Naive thymus-derived CD4-positive, alpha-beta T cell (primary cell): ENCODE results near the gene AK3. TPM values are rescaled to one million over a fixed set of nuclear protein-coding genes. Genes with fewer than 3 reads are reported as not detected.
A peak's percentile ranks its signal among the peaks of the same experiment; 100 is the strongest.

Experiments used
- ATAC-seq: fragments of 150-1000 bp; cut with Tn5 transposase; 2 replicates; pipeline ENCODE4 v1.10.0; 2021; ENCODE audit warnings: mild to moderate bottlenecking, moderate library complexity
- CTCF ChIA-PET: fragments of 350-600 bp; sonication (Branson Sonifier 250); formaldehyde crosslinking; loops from one replicate; lab custom pipeline; 2021; ENCODE audit warnings: antibody characterized with exemption; lab: Charles Lee
- POLR2A ChIA-PET: fragments of 350-600 bp; sonication (Branson Sonifier 250); formaldehyde crosslinking; loops from one replicate; lab custom pipeline; 2021; ENCODE audit warnings: antibody characterized with exemption, inconsistent platforms; lab: Charles Lee
- DNase-seq, 9 donors: peaks; one replicate each; pipeline versions ENCODE4 v3.0.0 to v3.0.0-alpha.2; 2020 to 2022; ENCODE audit warnings: mixed read lengths in 1 of 9
- H3K27ac ChIP-seq: one replicate; pipeline ENCODE4 v1.7.0; 2013; ENCODE audit warnings: mild to moderate bottlenecking, low read depth, low read length, moderate library complexity
- H3K27me3 ChIP-seq, 2 donors: one replicate each; pipeline ENCODE4 v1.7.0; 2013; ENCODE audit warnings: low read length in 2 of 2, mild to moderate bottlenecking in 2 of 2, moderate library complexity in 2 of 2; ENCODE audit not compliant: control insufficient read depth in 2 of 2, insufficient read depth in 2 of 2
- H3K36me3 ChIP-seq, 3 experiments: 1 replicate in 2 of 3; 2 replicates in 1 of 3; pipeline ENCODE4 v1.7.0; 2013; ENCODE audit warnings: low read length in 3 of 3, mild to moderate bottlenecking in 3 of 3, moderate library complexity in 1 of 3; ENCODE audit not compliant: insufficient read depth in 3 of 3, control insufficient read depth in 2 of 3
- H3K4me1 ChIP-seq, 2 donors: one replicate each; pipeline ENCODE4 v1.7.0; 2013; ENCODE audit warnings: low read length in 2 of 2, mild to moderate bottlenecking in 2 of 2, moderate library complexity in 1 of 2; ENCODE audit not compliant: control insufficient read depth in 2 of 2, insufficient read depth in 2 of 2
- H3K4me3 ChIP-seq: 2 replicates; pipeline ENCODE4 v1.7.0; 2013; ENCODE audit warnings: mild to moderate bottlenecking, low read length
- H3K9me3 ChIP-seq, 3 experiments: 1 replicate in 2 of 3; 2 replicates in 1 of 3; pipeline ENCODE4 v1.7.0; 2013; ENCODE audit warnings: low read length in 3 of 3; ENCODE audit not compliant: control insufficient read depth in 2 of 3
- H3K27ac Mint-ChIP-seq, 9 donors: one replicate each; pipeline ENCODE4 v1.8.0; 2020 to 2022; ENCODE audit warnings: mixed read lengths in 9 of 9, mild to moderate bottlenecking in 8 of 9, moderate library complexity in 5 of 9, inconsistent platforms in 2 of 9
- H3K27me3 Mint-ChIP-seq, 5 donors: one replicate each; pipeline ENCODE4 v1.8.0; 2021 to 2022; ENCODE audit warnings: mixed read lengths in 5 of 5, mild to moderate bottlenecking in 1 of 5
- H3K36me3 Mint-ChIP-seq, 5 donors: one replicate each; pipeline ENCODE4 v1.8.0; 2020 to 2022; ENCODE audit warnings: mixed read lengths in 5 of 5, mild to moderate bottlenecking in 3 of 5, inconsistent platforms in 1 of 5
- H3K4me1 Mint-ChIP-seq, 7 donors: one replicate each; pipeline ENCODE4 v1.8.0; 2020 to 2022; ENCODE audit warnings: mixed read lengths in 7 of 7, mild to moderate bottlenecking in 3 of 7, inconsistent platforms in 1 of 7
- H3K4me3 Mint-ChIP-seq, 10 donors: one replicate each; pipeline ENCODE4 v1.8.0; 2020 to 2022; ENCODE audit warnings: mild to moderate bottlenecking in 10 of 10, mixed read lengths in 10 of 10, moderate library complexity in 6 of 10, inconsistent platforms in 2 of 10
- H3K9me3 Mint-ChIP-seq, 11 donors: one replicate each; pipeline ENCODE4 v1.8.0; 2020 to 2022; ENCODE audit warnings: mixed read lengths in 11 of 11, mild to moderate bottlenecking in 4 of 11, inconsistent platforms in 1 of 11, moderate library complexity in 1 of 11
- intact Hi-C, 2 donors: fragments of 100-400 bp; cut with micrococcal nuclease; formaldehyde crosslinking; loops; one replicate each; pipeline ENCODE4 v1.15.1; 2023
- polyA plus RNA-seq, 2 donors: library from polyadenylated mRNA; unstranded; fragments of 300-500 nt; fragmentation: Illumina TruSeq; gene quantifications; one replicate each; pipeline ENCODE4 v1.2.3, GENCODE V29; 2021
- total RNA-seq, 6 experiments: library from RNA in 5 of 6; stranded (reverse) in 5 of 6; gene quantifications; 1 replicate in 5 of 6; 2 replicates in 1 of 6; pipeline ENCODE4 v1.2.3 and lab custom pipeline; 2021 to 2026

Gene AK3
- total and polyA plus RNA-seq, 7 experiments from 2014 or later, result 18.0 to 34.8 (median 27.1) TPM

DNA sequence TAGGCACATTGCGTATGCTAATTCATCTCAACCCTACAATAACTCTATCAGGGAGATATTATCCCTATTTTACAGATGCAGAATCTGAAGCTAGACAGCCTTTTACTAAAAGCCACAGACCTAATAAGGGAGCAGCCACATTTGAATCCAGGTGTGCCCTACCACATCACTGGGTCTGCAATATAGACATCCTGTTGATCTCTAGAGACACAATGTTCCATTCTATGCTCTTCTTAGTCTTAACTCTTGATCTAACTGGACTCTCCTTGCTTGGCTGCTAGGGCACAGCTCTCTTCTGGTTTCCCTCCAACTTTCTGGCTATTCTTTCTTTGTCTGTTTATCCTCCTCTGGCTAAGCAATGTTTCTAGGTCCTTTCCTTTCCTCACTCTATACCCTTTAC, 73.3 kb downstream of the AK3 start:
- no peaks in the 10 kb centered on the region for H3K27me3 ChIP-seq
- peaks cover 45 to 77% (median 68%) of the 10 kb centered on the region in 7 donors for H3K4me1 Mint-ChIP-seq
- peak; percentile 72 for ATAC-seq
- peaks cover 0 to 3% (median 0%) of the 10 kb centered on the region in 5 donors for H3K27me3 Mint-ChIP-seq
- H3K27ac Mint-ChIP-seq, result peak overlapping the region in 8 of 9 donors; percentile 84 to 96 (median 94)
- H3K9me3 Mint-ChIP-seq, result no peaks in the 10 kb centered on the region
- H3K4me1 ChIP-seq, result peaks cover 17 to 53% of the 10 kb centered on the region in 2 donors
- no peak overlapping the region for H3K4me3 ChIP-seq
- H3K27ac ChIP-seq, result peak overlapping the region; percentile 35
- POLR2A ChIA-PET, result interaction anchor here (0.8 to 8.8 kb wide), 8 partner anchors 8 to 73 kb away, joined by 3 to 120 read pairs (median 8); partner anchors contain the start of genes AK3 and CDC37L1
- CTCF ChIA-PET, result no interaction called here
- peak overlapping the region in 8 of 10 donors; percentile 33 to 98 (median 76) for H3K4me3 Mint-ChIP-seq
- intact Hi-C loops, result loop anchor here (1.0 to 10.0 kb wide), 7 partner anchors 12 to 1747 kb away; partner anchors contain the start of genes CDC37L1 (in 1 of the 2), ERMP1 (in 1 of the 2), RLN1 (in 1 of the 2) and UHRF2 (in 1 of the 2)
- H3K36me3 Mint-ChIP-seq, result peaks cover 0 to 7% (median 0%) of the 10 kb centered on the region in 5 donors
- peak in 7 of 9 donors; percentile 51 to 80 (median 73) for DNase-seq
- H3K9me3 ChIP-seq, result no peaks in the 10 kb centered on the region
- no peaks in the 10 kb centered on the region for H3K36me3 ChIP-seq

DNA sequence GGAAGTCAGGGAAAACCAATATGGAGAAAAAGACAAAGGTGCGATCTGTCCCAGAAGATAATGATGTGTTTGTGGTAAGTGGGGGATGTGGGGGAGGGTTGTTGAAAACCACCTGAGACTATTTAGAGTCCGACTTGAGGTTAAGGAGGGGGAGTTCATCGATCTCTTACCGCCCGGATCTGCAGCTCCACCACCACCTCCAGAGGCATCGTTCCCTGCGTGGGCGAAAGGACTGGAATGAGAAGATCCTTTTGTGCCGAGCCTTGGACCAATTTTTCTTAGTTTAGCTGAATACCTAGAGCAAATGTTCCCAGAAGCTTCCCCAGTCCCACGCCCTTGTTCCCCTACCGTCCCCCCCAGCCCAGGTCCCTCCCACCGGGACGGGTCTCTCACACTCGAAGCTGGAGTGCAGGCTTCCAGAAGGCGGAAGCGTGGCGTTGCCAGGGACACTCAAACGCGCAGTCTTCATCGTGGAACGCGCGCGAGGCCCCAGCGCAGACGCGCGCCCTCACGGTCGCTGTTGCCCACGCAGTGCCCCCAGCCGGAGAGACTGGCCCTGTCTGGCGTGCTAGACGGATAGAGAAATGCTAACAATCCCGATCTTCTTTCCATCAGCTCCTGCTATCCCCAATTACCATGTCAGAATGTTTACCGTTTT, 74.8 kb downstream of the AK3 start, which contains the start of gene SPATA6L:
Gene SPATA6L, minus strand, starts transcription at position 439 of the 658 bp plus-strand sequence. Its CDS starts 230 bp downstream, at position 209.
- H3K4me3 Mint-ChIP-seq, result peak within 1 kb of the TSS; percentile 85 to 98 (median 92)
- Histone ChIP-seq H3K4me3 (peak within 1 kb of the TSS; percentile 60), H3K27me3 (no peaks in the 10 kb centered on the region), H3K9me3 (no peaks in the 10 kb centered on the region), H3K27ac (peak within 1 kb of the TSS; percentile 78), H3K36me3 (no peaks in the 10 kb centered on the region), H3K4me1 (peaks cover 21 to 61% of the 10 kb centered on the region in 2 donors)
- intact Hi-C loops, result loop anchor here (1.0 to 10.0 kb wide), 7 partner anchors 21 to 1749 kb away; partner anchors contain the start of genes ERMP1 (in 1 of the 2), RLN1 (in 1 of the 2) and UHRF2 (in 1 of the 2)
- peaks cover 49 to 86% (median 78%) of the 10 kb centered on the region in 7 donors for H3K4me1 Mint-ChIP-seq
- peaks cover 0 to 5% (median 0%) of the 10 kb centered on the region in 5 donors for H3K27me3 Mint-ChIP-seq
- peaks cover 0 to 8% (median 0%) of the 10 kb centered on the region in 5 donors for H3K36me3 Mint-ChIP-seq
- H3K27ac Mint-ChIP-seq, result peak within 1 kb of the TSS; percentile 58 to 96 (median 95)
- peaks cover 0 to 2% (median 0%) of the 10 kb centered on the region in 11 donors for H3K9me3 Mint-ChIP-seq
- CTCF ChIA-PET, result interaction anchor here (0.6 to 1.6 kb wide), 8 partner anchors 9 to 1143 kb away, joined by 3 to 6 read pairs (median 3); partner anchors contain the start of gene CDC37L1
- DNase-seq (peak; percentile 22 to 47 (median 37)), ATAC-seq (peak; percentile 51)
- POLR2A ChIA-PET, result interaction anchor here (0.9 to 8.8 kb wide), 16 partner anchors 10 to 1139 kb away, joined by 3 to 120 read pairs (median 6); partner anchors contain the start of genes AK3, CDC37L1, RCL1 and RFX3

- H3K27ac ChIP-seq, result peak overlapping the region; percentile 78
- Mint-ChIP-seq H3K4me1 (peaks cover 47 to 85% (median 78%) of the 10 kb centered on the region in 7 donors), H3K9me3 (peaks cover 0 to 2% (median 0%) of the 10 kb centered on the region in 11 donors), H3K27me3 (peaks cover 0 to 6% (median 0%) of the 10 kb centered on the region in 5 donors), H3K36me3 (peaks cover 0 to 8% (median 0%) of the 10 kb centered on the region in 5 donors), H3K27ac (peak overlapping the region in 8 of 9 donors; percentile 67 to 96 (median 94)), H3K4me3 (peak overlapping the region; percentile 68 to 98 (median 92))
- DNase-seq (no peak), ATAC-seq (no peak)
- ChIA-PET CTCF (interaction anchor here (0.6 to 1.6 kb wide), 6 partner anchors 10 to 1143 kb away, joined by 3 to 6 read pairs (median 4); partner anchors contain the start of genes AK3 and CDC37L1), POLR2A (interaction anchor here (0.6 to 8.8 kb wide), 20 partner anchors 11 to 1350 kb away, joined by 3 to 120 read pairs (median 4); partner anchors contain the start of genes AK3, CDC37L1, RANBP6 and RCL1)
- H3K4me1 ChIP-seq, result peaks cover 21 to 61% of the 10 kb centered on the region in 2 donors
- H3K4me3 ChIP-seq, result peak overlapping the region; percentile 29
- H3K27me3 ChIP-seq, result no peaks in the 10 kb centered on the region
- no peaks in the 10 kb centered on the region for H3K9me3 ChIP-seq
- intact Hi-C loops, result loop anchor here (10.0 kb wide), 4 partner anchors 669 to 1749 kb away; partner anchors contain the start of genes ERMP1 (in 1 of the 2), RLN1 (in 1 of the 2) and UHRF2 (in 1 of the 2)
- no peaks in the 10 kb centered on the region for H3K36me3 ChIP-seq
Observed at GRCh38 chr9:4665357-4665756, 75.6 kb downstream of the AK3 start.

DNA sequence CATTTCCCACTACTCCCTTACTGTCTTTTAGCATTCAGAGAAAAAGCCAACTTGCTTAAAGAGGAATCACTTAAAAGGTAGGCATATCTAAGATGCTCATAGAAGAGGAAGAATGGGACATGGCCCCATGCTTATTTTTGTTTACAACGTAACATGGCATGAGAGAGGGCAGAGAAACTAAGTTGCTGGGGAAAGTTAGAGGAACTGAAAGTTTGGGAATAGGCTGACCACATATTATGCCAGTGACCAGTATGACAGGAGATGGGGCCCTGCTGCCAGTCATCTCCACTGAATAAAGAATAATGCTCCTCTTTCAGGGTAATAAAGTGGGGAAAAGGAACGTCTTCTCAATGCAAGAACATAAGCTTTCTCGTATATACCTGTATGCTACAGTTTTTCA, 77.0 kb downstream of the AK3 start:
- ChIA-PET POLR2A (interaction anchor here (0.5 to 8.8 kb wide), 9 partner anchors 10 to 129 kb away, joined by 3 to 120 read pairs (median 10); partner anchors contain the start of genes AK3, CDC37L1 and RCL1), CTCF (interaction anchor here (1.0 kb wide), 1 partner anchor 15 kb away, joined by 6 read pairs; the partner anchor contains the start of gene CDC37L1)
- H3K4me1 ChIP-seq, result peaks cover 21 to 61% of the 10 kb centered on the region in 2 donors
- Mint-ChIP-seq H3K4me3 (peak overlapping the region; percentile 57 to 98 (median 95)), H3K4me1 (peaks cover 47 to 91% (median 79%) of the 10 kb centered on the region in 7 donors), H3K36me3 (peaks cover 0 to 11% (median 0%) of the 10 kb centered on the region in 5 donors), H3K27ac (peak overlapping the region in 8 of 9 donors; percentile 51 to 96 (median 95)), H3K9me3 (peaks cover 0 to 2% (median 0%) of the 10 kb centered on the region in 11 donors), H3K27me3 (peaks cover 0 to 12% (median 0%) of the 10 kb centered on the region in 5 donors)
- peak overlapping the region; percentile 78 for H3K27ac ChIP-seq
- no peaks in the 10 kb centered on the region for H3K9me3 ChIP-seq
- no peaks in the 10 kb centered on the region for H3K27me3 ChIP-seq
- intact Hi-C loops, result loop anchor here (5.0 to 10.0 kb wide), 7 partner anchors 671 to 1822 kb away; partner anchors contain the start of genes RFX3 (in 2 of the 2), ERMP1 (in 1 of the 2), PUM3 (in 1 of the 2) and RIC1 (in 1 of the 2)
- no peaks in the 10 kb centered on the region for H3K36me3 ChIP-seq
- H3K4me3 ChIP-seq, result no peak overlapping the region
- ATAC-seq, result no peak
- DNase-seq, result no peak

GRCh38 chr9:4662989-4663792, 77.8 kb downstream of the AK3 start:
- peak overlapping the region; percentile 78 for H3K27ac ChIP-seq
- DNase-seq (peak in 6 of 9 donors; percentile 32 to 60 (median 44)), ATAC-seq (peak; percentile 23)
- Mint-ChIP-seq H3K4me1 (peaks cover 45 to 86% (median 72%) of the 10 kb centered on the region in 7 donors), H3K36me3 (peaks cover 0 to 11% (median under 1%) of the 10 kb centered on the region in 5 donors), H3K27me3 (peaks cover 0 to 12% (median 0%) of the 10 kb centered on the region in 5 donors), H3K27ac (peak overlapping the region; percentile 85 to 96 (median 95)), H3K9me3 (peaks cover 0 to 2% (median 0%) of the 10 kb centered on the region in 11 donors), H3K4me3 (peak overlapping the region; percentile 89 to 98 (median 96))
- ChIA-PET CTCF (interaction anchor here (0.6 to 0.8 kb wide), 3 partner anchors 16 to 337 kb away, joined by 3 to 5 read pairs (median 3); no protein-coding TSS in a partner anchor), POLR2A (interaction anchor here (0.5 to 8.8 kb wide), 8 partner anchors 13 to 130 kb away, joined by 3 to 120 read pairs (median 16); partner anchors contain the start of genes AK3, CDC37L1 and RCL1)
- no peaks in the 10 kb centered on the region for H3K27me3 ChIP-seq
- no peaks in the 10 kb centered on the region for H3K9me3 ChIP-seq
- no peaks in the 10 kb centered on the region for H3K36me3 ChIP-seq
- peak overlapping the region; percentile 63 for H3K4me3 ChIP-seq
- peaks cover 21 to 56% of the 10 kb centered on the region in 2 donors for H3K4me1 ChIP-seq
- intact Hi-C loops, result loop anchor here (1.0 to 10.0 kb wide), 14 partner anchors 16 to 1821 kb away; partner anchors contain the start of genes CDC37L1 (in 2 of the 2), RFX3 (in 2 of the 2), AK3 (in 1 of the 2) and ERMP1 (in 1 of the 2)
